ENCODE results near the gene THG1L. TPM values are rescaled to one million over a fixed set of nuclear protein-coding genes. Genes with fewer than 3 reads are reported as not detected.

THG1L gene
- total and polyA plus RNA-seq, 2 of the 13 experiments (the other 11 are each of a cell fraction or from before 2014, with no cell fraction given), result 16.6 to 17.2 TPM

- TF ChIP-seq KLF16 (CRISPR knock-in tag; IDR thresholded peaks at IDR 0.05) (no peak), ZFP36 (IDR thresholded peaks at IDR 0.05; ENCODE audit: borderline replicate concordance, low read depth, low read length, partially characterized antibody) (no peak), XBP1 (CRISPR knock-in tag; IDR thresholded peaks at IDR 0.05) (no peak), TEAD2 (CRISPR knock-in tag; IDR thresholded peaks at IDR 0.05) (no peak), SNAPC5 (CRISPR knock-in tag; IDR thresholded peaks at IDR 0.05; ENCODE audit: borderline replicate concordance) (no peak)
Measured at GRCh38 chr5:157748760-157749461, 17.7 kb downstream of the THG1L start (continued).

GRCh38 chr5:157749462-157749799 is 18.2 kb downstream of the THG1L start:
- BruUV-seq (replicated peaks), result no TSS peak
- in situ Hi-C loops (cut with HindIII; ENCODE audit: extremely low pct_ligation_motif_present, low pct_unique_long_range_greater_than_20kb) (loop anchor here (25.0 kb wide), 1 partner anchor 412 kb away; a partner anchor contains a TSS), intact Hi-C loops (cut with micrococcal nuclease; ENCODE audit: unreplicated experiment) (no loop called here)
- Histone ChIP-seq H3K9me3 (ENCODE audit: low read length) (no peaks in the 10 kb centered on the region), H3K79me2 (ENCODE audit: insufficient read depth, low read length) (peaks cover 5% of the 10 kb centered on the region), H2AFZ (ENCODE audit: low read length) (no peak overlapping the region), H3K4me3 (replicated peaks in 1 of 3; ENCODE audit: insufficient read depth in 1 of 3, low read depth in 2 of 3, low read length in 3 of 3) (no peak overlapping the region), H3K9ac (ENCODE audit: insufficient read depth, low read depth, low read length) (no peak overlapping the region), H3K36me3 (replicated peaks in 1 of 2; ENCODE audit: control insufficient read depth in 1 of 2, insufficient read depth in 2 of 2, low read length in 2 of 2) (peaks cover 3 to 10% of the 10 kb centered on the region in 2 experiments; a peak in 3 of 5 replicates), H3K4me2 (ENCODE audit: low read depth, low read length) (no peak overlapping the region), H3K4me1 (ENCODE audit: insufficient read depth, low read length) (peaks cover 29% of the 10 kb centered on the region), H4K20me1 (ENCODE audit: insufficient read depth, low read length) (no peaks in the 10 kb centered on the region), H3K27me3 (ENCODE audit: control insufficient read depth in 1 of 2, insufficient read depth in 2 of 2, low read length in 2 of 2) (no peaks in the 10 kb centered on the region; a peak in 1 of 5 replicates), H3K27ac (ENCODE audit: extremely low read length, insufficient read depth, low read length) (no peak overlapping the region)
- POLR2A ChIA-PET, result no interaction called here
- 89% methylated on average over 11 of the region's 11 CpGs for WGBS (ENCODE audit: low lambda C conversion rate)
- no peak for FAIRE-seq
- TF ChIP-seq ZNF558 (CRISPR knock-in tag; IDR thresholded peaks at IDR 0.05; ENCODE audit: borderline replicate concordance) (no peak), THAP8 (CRISPR knock-in tag; IDR thresholded peaks at IDR 0.05; ENCODE audit: borderline replicate concordance) (no peak), ZNF629 (CRISPR knock-in tag; conservative IDR thresholded peaks at IDR 0.05) (no peak), XBP1 (CRISPR knock-in tag; IDR thresholded peaks at IDR 0.05) (no peak), PHB2 (IDR thresholded peaks at IDR 0.05; ENCODE audit: partially characterized antibody) (no peak), NR2C2 (CRISPR knock-in tag; IDR thresholded peaks at IDR 0.05; ENCODE audit: borderline replicate concordance) (no peak), ZNF12 (CRISPR knock-in tag; IDR thresholded peaks at IDR 0.05) (no peak), ZSCAN22 (CRISPR knock-in tag; IDR thresholded peaks at IDR 0.05) (no peak), TGIF2 (CRISPR knock-in tag; IDR thresholded peaks at IDR 0.05) (no peak), ZNF879 (CRISPR knock-in tag; IDR thresholded peaks at IDR 0.05) (no peak), ZNF678 (CRISPR knock-in tag; IDR thresholded peaks at IDR 0.05) (no peak), NR3C1 (CRISPR knock-in tag; IDR thresholded peaks at IDR 0.05) (no peak), TCF7L2 (IDR thresholded peaks at IDR 0.05; ENCODE audit: low read depth, low read length) (no peak), HOMEZ (CRISPR knock-in tag; IDR thresholded peaks at IDR 0.05; ENCODE audit: low read depth) (no peak), ZNF7 (CRISPR knock-in tag; IDR thresholded peaks at IDR 0.05) (no peak), BCLAF1 (IDR thresholded peaks at IDR 0.05) (no peak)
- CTCF ChIA-PET (ENCODE audit: low intra/inter-chr PET ratio, low total read pairs), result no interaction called here
- ATAC-seq, result no peak
- DNase-seq (ENCODE audit: low spot score), result no peak

Data from HepG2 (cell line).